ENCODE data around the gene GALNT14.

DNA sequence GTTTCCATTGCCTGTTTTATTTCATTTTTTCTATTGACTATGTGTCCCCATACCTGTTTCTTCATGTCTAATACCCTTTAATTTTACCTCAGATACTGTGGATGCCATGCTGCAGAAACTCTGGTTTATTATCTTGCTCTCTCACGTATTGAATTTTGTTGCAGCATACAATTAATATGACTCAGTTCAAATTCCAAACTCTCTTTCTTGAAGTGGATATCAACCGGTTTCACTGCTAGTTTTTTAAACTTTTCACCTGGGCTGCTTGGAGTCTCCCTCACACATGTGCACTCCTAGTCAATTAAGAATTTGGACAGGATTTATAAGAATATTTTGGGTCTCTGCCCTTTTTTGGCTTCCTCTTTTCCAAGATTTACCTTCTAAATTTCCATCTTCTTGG lies 260.4 kb downstream of the GALNT14 start:
- TF ChIP-seq, protein P1, sequence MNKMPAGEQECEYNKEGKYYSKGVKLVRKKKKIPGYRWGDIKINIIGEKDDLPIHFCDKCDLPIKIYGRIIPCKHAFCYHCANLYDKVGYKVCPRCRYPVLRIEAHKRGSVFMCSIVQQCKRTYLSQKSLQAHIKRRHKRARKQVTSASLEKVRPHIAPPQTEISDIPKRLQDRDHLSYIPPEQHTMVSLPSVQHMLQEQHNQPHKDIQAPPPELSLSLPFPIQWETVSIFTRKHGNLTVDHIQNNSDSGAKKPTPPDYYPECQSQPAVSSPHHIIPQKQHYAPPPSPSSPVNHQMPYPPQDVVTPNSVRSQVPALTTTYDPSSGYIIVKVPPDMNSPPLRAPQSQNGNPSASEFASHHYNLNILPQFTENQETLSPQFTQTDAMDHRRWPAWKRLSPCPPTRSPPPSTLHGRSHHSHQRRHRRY (tag by site-specific recombination; IDR thresholded peaks at IDR 0.05) = no peak
- TF ChIP-seq, protein P2, sequence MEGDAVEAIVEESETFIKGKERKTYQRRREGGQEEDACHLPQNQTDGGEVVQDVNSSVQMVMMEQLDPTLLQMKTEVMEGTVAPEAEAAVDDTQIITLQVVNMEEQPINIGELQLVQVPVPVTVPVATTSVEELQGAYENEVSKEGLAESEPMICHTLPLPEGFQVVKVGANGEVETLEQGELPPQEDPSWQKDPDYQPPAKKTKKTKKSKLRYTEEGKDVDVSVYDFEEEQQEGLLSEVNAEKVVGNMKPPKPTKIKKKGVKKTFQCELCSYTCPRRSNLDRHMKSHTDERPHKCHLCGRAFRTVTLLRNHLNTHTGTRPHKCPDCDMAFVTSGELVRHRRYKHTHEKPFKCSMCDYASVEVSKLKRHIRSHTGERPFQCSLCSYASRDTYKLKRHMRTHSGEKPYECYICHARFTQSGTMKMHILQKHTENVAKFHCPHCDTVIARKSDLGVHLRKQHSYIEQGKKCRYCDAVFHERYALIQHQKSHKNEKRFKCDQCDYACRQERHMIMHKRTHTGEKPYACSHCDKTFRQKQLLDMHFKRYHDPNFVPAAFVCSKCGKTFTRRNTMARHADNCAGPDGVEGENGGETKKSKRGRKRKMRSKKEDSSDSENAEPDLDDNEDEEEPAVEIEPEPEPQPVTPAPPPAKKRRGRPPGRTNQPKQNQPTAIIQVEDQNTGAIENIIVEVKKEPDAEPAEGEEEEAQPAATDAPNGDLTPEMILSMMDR (tag by site-specific recombination; IDR thresholded peaks at IDR 0.05) = no peak
- TF ChIP-seq ZNF529 (tag by site-specific recombination; IDR thresholded peaks at IDR 0.05; ENCODE audit: insufficient replicate concordance) (no peak), ZNF138 (tag by site-specific recombination; IDR thresholded peaks at IDR 0.05; ENCODE audit: borderline replicate concordance) (no peak), ZFHX2 (tag by site-specific recombination; conservative IDR thresholded peaks at IDR 0.05) (no peak), PATZ1 (tag by site-specific recombination; IDR thresholded peaks at IDR 0.05) (no peak), SCRT1 (tag by site-specific recombination; IDR thresholded peaks at IDR 0.05; ENCODE audit: borderline replicate concordance) (no peak), ZNF768 (tag by site-specific recombination; IDR thresholded peaks at IDR 0.05) (no peak), KLF8 (tag by site-specific recombination; IDR thresholded peaks at IDR 0.05) (no peak)
- TF ChIP-seq, protein P3, sequence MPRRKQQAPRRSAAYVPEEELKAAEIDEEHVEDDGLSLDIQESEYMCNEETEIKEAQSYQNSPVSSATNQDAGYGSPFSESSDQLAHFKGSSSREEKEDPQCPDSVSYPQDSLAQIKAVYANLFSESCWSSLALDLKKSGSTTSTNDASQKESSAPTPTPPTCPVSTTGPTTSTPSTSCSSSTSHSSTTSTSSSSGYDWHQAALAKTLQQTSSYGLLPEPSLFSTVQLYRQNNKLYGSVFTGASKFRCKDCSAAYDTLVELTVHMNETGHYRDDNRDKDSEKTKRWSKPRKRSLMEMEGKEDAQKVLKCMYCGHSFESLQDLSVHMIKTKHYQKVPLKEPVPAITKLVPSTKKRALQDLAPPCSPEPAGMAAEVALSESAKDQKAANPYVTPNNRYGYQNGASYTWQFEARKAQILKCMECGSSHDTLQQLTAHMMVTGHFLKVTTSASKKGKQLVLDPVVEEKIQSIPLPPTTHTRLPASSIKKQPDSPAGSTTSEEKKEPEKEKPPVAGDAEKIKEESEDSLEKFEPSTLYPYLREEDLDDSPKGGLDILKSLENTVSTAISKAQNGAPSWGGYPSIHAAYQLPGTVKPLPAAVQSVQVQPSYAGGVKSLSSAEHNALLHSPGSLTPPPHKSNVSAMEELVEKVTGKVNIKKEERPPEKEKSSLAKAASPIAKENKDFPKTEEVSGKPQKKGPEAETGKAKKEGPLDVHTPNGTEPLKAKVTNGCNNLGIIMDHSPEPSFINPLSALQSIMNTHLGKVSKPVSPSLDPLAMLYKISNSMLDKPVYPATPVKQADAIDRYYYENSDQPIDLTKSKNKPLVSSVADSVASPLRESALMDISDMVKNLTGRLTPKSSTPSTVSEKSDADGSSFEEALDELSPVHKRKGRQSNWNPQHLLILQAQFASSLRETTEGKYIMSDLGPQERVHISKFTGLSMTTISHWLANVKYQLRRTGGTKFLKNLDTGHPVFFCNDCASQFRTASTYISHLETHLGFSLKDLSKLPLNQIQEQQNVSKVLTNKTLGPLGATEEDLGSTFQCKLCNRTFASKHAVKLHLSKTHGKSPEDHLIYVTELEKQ (tag by site-specific recombination; IDR thresholded peaks at IDR 0.05; ENCODE audit: borderline replicate concordance) = no peak
